Liver (tissue), 9 donors: Measurements from ENCODE around the gene DEFB124. TPM values are rescaled to one million over a fixed set of nuclear protein-coding genes. Genes with fewer than 3 reads are reported as not detected.
A peak's percentile ranks its signal among the peaks of the same experiment; 100 is the strongest.

ENCODE experiments used
- DNase-seq: peaks from one replicate; pipeline ENCODE4 v3.0.0-alpha.2; 2017; ENCODE audit warnings: low spot score
- H3K27ac ChIP-seq, 2 donors: one replicate each; pipeline ENCODE4 v1.7.0; 2013; ENCODE audit warnings: inconsistent platforms in 2 of 2, low read length in 2 of 2, control low read depth in 1 of 2, low read depth in 1 of 2, mild to moderate bottlenecking in 1 of 2
- H3K27me3 ChIP-seq, 4 donors: one replicate each; pipeline versions ENCODE4 v1.6.1 to v1.7.0; 2013; ENCODE audit warnings: low read length in 3 of 4, inconsistent platforms in 1 of 4, mild to moderate bottlenecking in 1 of 4, moderate library complexity in 1 of 4; ENCODE audit not compliant: control insufficient read depth in 4 of 4, insufficient read depth in 4 of 4
- H3K36me3 ChIP-seq, 4 donors: one replicate each; pipeline versions ENCODE4 v1.6.1 to v1.7.0; 2013; ENCODE audit warnings: low read length in 3 of 4, mild to moderate bottlenecking in 3 of 4, low read depth in 1 of 4, moderate library complexity in 1 of 4; ENCODE audit not compliant: control insufficient read depth in 4 of 4, insufficient read depth in 3 of 4
- H3K4me1 ChIP-seq, 4 donors: one replicate each; pipeline versions ENCODE4 v1.6.1 to v1.7.0; 2013; ENCODE audit warnings: low read length in 3 of 4, mild to moderate bottlenecking in 3 of 4, moderate library complexity in 1 of 4; ENCODE audit not compliant: control insufficient read depth in 4 of 4, insufficient read depth in 4 of 4
- H3K4me3 ChIP-seq, 3 donors: one replicate each; pipeline versions ENCODE4 v1.6.1 to v1.7.0; 2013; ENCODE audit warnings: low read length in 3 of 3, control low read depth in 1 of 3, low read depth in 1 of 3, mild to moderate bottlenecking in 1 of 3
- H3K9ac ChIP-seq, 2 donors: one replicate each; pipeline ENCODE4 v1.7.0; 2013; ENCODE audit warnings: low read length in 2 of 2, mild to moderate bottlenecking in 2 of 2, moderate library complexity in 2 of 2, control low read depth in 1 of 2, low read depth in 1 of 2
- H3K9me3 ChIP-seq, 4 donors: one replicate each; pipeline versions ENCODE4 v1.6.1 to v1.7.0; 2013; ENCODE audit warnings: low read length in 3 of 4; ENCODE audit not compliant: control insufficient read depth in 4 of 4
- EGR1 ChIP-seq, 2 donors: IDR thresholded peaks; 2 replicates each; pipeline ENCODE4 v1.6.1; 2016 to 2018; ENCODE audit warnings: antibody characterized with exemption in 2 of 2, low read depth in 2 of 2
- FOXA2 ChIP-seq: IDR thresholded peaks from 2 replicates; pipeline ENCODE4 v1.6.1; 2016; ENCODE audit warnings: antibody characterized with exemption
- GABPA ChIP-seq, 2 donors: IDR thresholded peaks in 1 of 2; conservative IDR thresholded peaks in 1 of 2; 2 replicates each; pipeline ENCODE4 v1.6.1; 2016; ENCODE audit warnings: antibody characterized with exemption in 2 of 2, mild to moderate bottlenecking in 1 of 2, moderate library complexity in 1 of 2
- HNF4A ChIP-seq, 2 donors: conservative IDR thresholded peaks; 2 replicates each; pipeline ENCODE4 v1.6.1; 2016; ENCODE audit warnings: antibody characterized with exemption in 2 of 2, mild to moderate bottlenecking in 2 of 2
- HNF4G ChIP-seq: IDR thresholded peaks from 2 replicates; pipeline ENCODE4 v1.6.1; 2016; ENCODE audit warnings: antibody characterized with exemption
- JUND ChIP-seq, 2 donors: IDR thresholded peaks; 2 replicates each; pipeline ENCODE4 v1.6.1; 2016; ENCODE audit warnings: antibody characterized with exemption in 2 of 2
- NR2F2 ChIP-seq: IDR thresholded peaks from 2 replicates; pipeline ENCODE4 v1.6.1; 2016; ENCODE audit warnings: antibody characterized with exemption
- RAD21 ChIP-seq, 2 donors: IDR thresholded peaks; 2 replicates each; pipeline ENCODE4 v1.6.1; 2016; ENCODE audit warnings: antibody characterized with exemption in 2 of 2, mild to moderate bottlenecking in 2 of 2
- SP1 ChIP-seq: IDR thresholded peaks from 2 replicates; pipeline ENCODE4 v1.6.1; 2018; ENCODE audit warnings: antibody characterized with exemption, mild to moderate bottlenecking
- YY1 ChIP-seq: IDR thresholded peaks from 2 replicates; pipeline ENCODE4 v1.6.1; 2016; ENCODE audit warnings: antibody characterized with exemption, mild to moderate bottlenecking
- WGBS: extraction: QIAGEN DNeasy Blood & Tissue Kit; methylation state at CpG from one replicate; pipeline ENCODE4 v1.1.7; 2013; 5-methylcytosine and 5-hydroxymethylcytosine counted together
- polyA plus RNA-seq, 2 donors: library from polyadenylated mRNA; stranded (reverse) in 1 of 2; unstranded in 1 of 2; fragments of 200-250 nt in 1 of 2; fragments of >200 nt in 1 of 2; fragmentation: Nextera tagmentation in 1 of 2; extraction: Ambion mirVana in 1 of 2; gene quantifications; one replicate each; pipeline versions ENCODE4 v1.2.1 to v1.2.3, GENCODE V29; 2013 to 2015
- total RNA-seq, 2 donors: library from RNA; depleted of rRNA; stranded (reverse); fragments of >200 nt; gene quantifications; one replicate each; pipeline ENCODE4 v1.2.3, GENCODE V29; 2014
- TF ChIP-seq, protein P1 (sequence below): IDR thresholded peaks from 2 replicates; pipeline ENCODE4 v1.6.1; 2016; ENCODE audit warnings: antibody characterized with exemption
- TF ChIP-seq, protein P2 (sequence below): IDR thresholded peaks from 2 replicates; pipeline ENCODE4 v1.6.1; 2016; ENCODE audit warnings: antibody characterized with exemption, mild to moderate bottlenecking
- TF ChIP-seq, protein P3 (sequence below): IDR thresholded peaks from 2 replicates; pipeline ENCODE4 v1.6.1; 2016; ENCODE audit warnings: antibody characterized with exemption
- TF ChIP-seq, protein P4 (sequence below): IDR thresholded peaks from 2 replicates; pipeline ENCODE4 v1.6.1; 2016; ENCODE audit warnings: antibody characterized with exemption
- TF ChIP-seq, protein P5 (sequence below): fragments of 150-350 bp; IDR thresholded peaks from 2 replicates; pipeline ENCODE4 v1.5.1; 2017; ENCODE audit warnings: improper control_type of control experiment, low read depth, low read length; ENCODE audit not compliant: missing input control
- donor health status: healthy.
- donor health status: healthy.
- donor health status: healthy.
- donor health status: healthy.
- donor health status: healthy.

DEFB124 gene
- total and polyA plus RNA-seq, 4 donors = not detected

DNA sequence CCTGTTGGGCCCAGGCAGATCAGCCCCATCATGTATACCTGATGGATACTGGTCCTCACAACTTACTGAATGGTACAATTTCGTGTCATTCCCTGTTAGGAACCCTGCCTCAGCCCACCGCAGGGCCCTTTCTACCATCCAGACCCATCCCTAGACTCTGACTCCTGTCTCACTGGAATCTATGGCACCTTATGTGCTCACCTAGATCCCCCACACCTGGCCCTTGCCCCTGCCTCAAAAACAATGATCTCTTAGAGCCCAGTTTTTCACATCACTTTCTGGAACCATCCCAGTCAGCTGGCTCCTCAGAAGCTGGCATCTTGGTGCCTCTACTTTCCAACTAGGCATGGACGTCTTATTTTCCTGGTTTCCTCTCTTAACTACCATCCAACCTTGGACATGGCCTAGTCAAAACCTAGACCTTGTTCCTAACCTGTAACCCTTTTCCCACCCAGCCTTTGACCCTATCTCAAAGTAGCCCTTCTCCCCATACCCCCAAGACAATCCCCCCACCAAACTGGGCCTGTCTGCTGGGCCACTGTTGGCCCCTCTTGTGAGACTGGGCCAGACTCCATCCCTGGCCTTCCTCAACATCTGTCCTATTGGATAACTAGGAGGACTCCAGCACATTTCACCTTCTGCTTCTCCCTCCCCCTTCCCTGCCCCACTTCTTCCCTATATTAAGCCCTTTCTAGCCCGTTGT is 40.3 kb upstream of the DEFB124 start:
- DNase-seq = no peak
- no peaks in the 10 kb centered on the region for H3K9me3 ChIP-seq
- H3K9ac ChIP-seq = peak overlapping the region; percentile 67 to 84
- peaks cover 0 to 3% (median 0%) of the 10 kb centered on the region in 4 donors for H3K36me3 ChIP-seq
- peak overlapping the region; percentile 73 to 98 for H3K27ac ChIP-seq
- WGBS = 15% methylated on average over 4 of the region's 4 CpGs
- H3K4me3 ChIP-seq = peak overlapping the region; percentile 88 to 100 (median 94)
- no peaks in the 10 kb centered on the region for H3K27me3 ChIP-seq
- H3K4me1 ChIP-seq = peaks cover 5 to 28% (median 24%) of the 10 kb centered on the region in 4 donors
- TF ChIP-seq, protein P1, sequence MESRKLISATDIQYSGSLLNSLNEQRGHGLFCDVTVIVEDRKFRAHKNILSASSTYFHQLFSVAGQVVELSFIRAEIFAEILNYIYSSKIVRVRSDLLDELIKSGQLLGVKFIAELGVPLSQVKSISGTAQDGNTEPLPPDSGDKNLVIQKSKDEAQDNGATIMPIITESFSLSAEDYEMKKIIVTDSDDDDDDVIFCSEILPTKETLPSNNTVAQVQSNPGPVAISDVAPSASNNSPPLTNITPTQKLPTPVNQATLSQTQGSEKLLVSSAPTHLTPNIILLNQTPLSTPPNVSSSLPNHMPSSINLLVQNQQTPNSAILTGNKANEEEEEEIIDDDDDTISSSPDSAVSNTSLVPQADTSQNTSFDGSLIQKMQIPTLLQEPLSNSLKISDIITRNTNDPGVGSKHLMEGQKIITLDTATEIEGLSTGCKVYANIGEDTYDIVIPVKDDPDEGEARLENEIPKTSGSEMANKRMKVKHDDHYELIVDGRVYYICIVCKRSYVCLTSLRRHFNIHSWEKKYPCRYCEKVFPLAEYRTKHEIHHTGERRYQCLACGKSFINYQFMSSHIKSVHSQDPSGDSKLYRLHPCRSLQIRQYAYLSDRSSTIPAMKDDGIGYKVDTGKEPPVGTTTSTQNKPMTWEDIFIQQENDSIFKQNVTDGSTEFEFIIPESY = no peak
- TF ChIP-seq YY1 = no peak
- TF ChIP-seq, protein P2, sequence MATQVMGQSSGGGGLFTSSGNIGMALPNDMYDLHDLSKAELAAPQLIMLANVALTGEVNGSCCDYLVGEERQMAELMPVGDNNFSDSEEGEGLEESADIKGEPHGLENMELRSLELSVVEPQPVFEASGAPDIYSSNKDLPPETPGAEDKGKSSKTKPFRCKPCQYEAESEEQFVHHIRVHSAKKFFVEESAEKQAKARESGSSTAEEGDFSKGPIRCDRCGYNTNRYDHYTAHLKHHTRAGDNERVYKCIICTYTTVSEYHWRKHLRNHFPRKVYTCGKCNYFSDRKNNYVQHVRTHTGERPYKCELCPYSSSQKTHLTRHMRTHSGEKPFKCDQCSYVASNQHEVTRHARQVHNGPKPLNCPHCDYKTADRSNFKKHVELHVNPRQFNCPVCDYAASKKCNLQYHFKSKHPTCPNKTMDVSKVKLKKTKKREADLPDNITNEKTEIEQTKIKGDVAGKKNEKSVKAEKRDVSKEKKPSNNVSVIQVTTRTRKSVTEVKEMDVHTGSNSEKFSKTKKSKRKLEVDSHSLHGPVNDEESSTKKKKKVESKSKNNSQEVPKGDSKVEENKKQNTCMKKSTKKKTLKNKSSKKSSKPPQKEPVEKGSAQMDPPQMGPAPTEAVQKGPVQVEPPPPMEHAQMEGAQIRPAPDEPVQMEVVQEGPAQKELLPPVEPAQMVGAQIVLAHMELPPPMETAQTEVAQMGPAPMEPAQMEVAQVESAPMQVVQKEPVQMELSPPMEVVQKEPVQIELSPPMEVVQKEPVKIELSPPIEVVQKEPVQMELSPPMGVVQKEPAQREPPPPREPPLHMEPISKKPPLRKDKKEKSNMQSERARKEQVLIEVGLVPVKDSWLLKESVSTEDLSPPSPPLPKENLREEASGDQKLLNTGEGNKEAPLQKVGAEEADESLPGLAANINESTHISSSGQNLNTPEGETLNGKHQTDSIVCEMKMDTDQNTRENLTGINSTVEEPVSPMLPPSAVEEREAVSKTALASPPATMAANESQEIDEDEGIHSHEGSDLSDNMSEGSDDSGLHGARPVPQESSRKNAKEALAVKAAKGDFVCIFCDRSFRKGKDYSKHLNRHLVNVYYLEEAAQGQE = no peak
- no peak for TF ChIP-seq EGR1 (IDR thresholded peaks at IDR 0.05; ENCODE audit: low read depth in 2 of 2)
- no peak for TF ChIP-seq SP1
- TF ChIP-seq, protein P3, sequence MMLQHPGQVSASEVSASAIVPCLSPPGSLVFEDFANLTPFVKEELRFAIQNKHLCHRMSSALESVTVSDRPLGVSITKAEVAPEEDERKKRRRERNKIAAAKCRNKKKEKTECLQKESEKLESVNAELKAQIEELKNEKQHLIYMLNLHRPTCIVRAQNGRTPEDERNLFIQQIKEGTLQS = no peak
- no peak for TF ChIP-seq FOXA2
- TF ChIP-seq HNF4G = no peak
- TF ChIP-seq GABPA (IDR thresholded peaks at IDR 0.05 in 1 of 2, conservative IDR thresholded peaks at IDR 0.05 in 1 of 2) = no peak
- TF ChIP-seq, protein P4, sequence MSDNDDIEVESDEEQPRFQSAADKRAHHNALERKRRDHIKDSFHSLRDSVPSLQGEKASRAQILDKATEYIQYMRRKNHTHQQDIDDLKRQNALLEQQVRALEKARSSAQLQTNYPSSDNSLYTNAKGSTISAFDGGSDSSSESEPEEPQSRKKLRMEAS = no peak
- TF ChIP-seq, protein P5, sequence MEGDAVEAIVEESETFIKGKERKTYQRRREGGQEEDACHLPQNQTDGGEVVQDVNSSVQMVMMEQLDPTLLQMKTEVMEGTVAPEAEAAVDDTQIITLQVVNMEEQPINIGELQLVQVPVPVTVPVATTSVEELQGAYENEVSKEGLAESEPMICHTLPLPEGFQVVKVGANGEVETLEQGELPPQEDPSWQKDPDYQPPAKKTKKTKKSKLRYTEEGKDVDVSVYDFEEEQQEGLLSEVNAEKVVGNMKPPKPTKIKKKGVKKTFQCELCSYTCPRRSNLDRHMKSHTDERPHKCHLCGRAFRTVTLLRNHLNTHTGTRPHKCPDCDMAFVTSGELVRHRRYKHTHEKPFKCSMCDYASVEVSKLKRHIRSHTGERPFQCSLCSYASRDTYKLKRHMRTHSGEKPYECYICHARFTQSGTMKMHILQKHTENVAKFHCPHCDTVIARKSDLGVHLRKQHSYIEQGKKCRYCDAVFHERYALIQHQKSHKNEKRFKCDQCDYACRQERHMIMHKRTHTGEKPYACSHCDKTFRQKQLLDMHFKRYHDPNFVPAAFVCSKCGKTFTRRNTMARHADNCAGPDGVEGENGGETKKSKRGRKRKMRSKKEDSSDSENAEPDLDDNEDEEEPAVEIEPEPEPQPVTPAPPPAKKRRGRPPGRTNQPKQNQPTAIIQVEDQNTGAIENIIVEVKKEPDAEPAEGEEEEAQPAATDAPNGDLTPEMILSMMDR = no peak
- TF ChIP-seq RAD21 (IDR thresholded peaks at IDR 0.05) = no peak
- no peak for TF ChIP-seq NR2F2
- TF ChIP-seq JUND (IDR thresholded peaks at IDR 0.05) = no peak
- TF ChIP-seq HNF4A (conservative IDR thresholded peaks at IDR 0.05) = no peak
